SHP77 (cell line): ENCODE measurements around the gene UNCX.
"Not testable (repeated sequence)": the region's sequence is repeated elsewhere in the genome, so short reads cannot be mapped to it uniquely, and the experiment has no call there.

Source experiments
- DNase-seq, 2 experiments: peaks; one replicate each; lab custom pipeline; 2025; lab: John Stamatoyannopoulos, UW

Gene UNCX

GRCh38 chr7:1232623-1233332, at the start of gene UNCX:
TSS of gene UNCX (plus strand) at chr7:1232872. CDS start at chr7:1233018, 146 bp downstream.
- DNase-seq, result no peak

GRCh38 chr7:1187127-1187526, 45.5 kb upstream of the UNCX start:
- DNase-seq, result no peak

- no peak for DNase-seq
These were observed 43.9 kb upstream of the UNCX start for GRCh38 chr7:1188720-1189294.

GRCh38 chr7:1189986-1190772, 42.5 kb upstream of the UNCX start:
- no peak for DNase-seq

GRCh38 chr7:1192171-1192676, 40.4 kb upstream of the UNCX start:
- DNase-seq, result no peak

GRCh38 chr7:1193593-1194424, 38.9 kb upstream of the UNCX start:
- peak; percentile 70 to 82 for DNase-seq

- DNase-seq, result not testable (repeated sequence)
These were observed 36.2 kb upstream of the UNCX start for GRCh38 chr7:1196441-1196840.

GRCh38 chr7:1196950-1197349, 35.7 kb upstream of the UNCX start:
- DNase-seq, result no peak

- DNase-seq, result no peak
These were observed 34.6 kb upstream of the UNCX start for GRCh38 chr7:1197997-1198625.

GRCh38 chr7:1200045-1200444, 32.6 kb upstream of the UNCX start:
- DNase-seq, result no peak

GRCh38 chr7:1201916-1202315, 30.8 kb upstream of the UNCX start:
- DNase-seq, result no peak

- not testable (repeated sequence) for DNase-seq
These were observed 29.8 kb upstream of the UNCX start for GRCh38 chr7:1202914-1203313.

GRCh38 chr7:1204460-1205140, 28.1 kb upstream of the UNCX start:
- DNase-seq, result no peak

- DNase-seq, result not testable (repeated sequence)
These were observed 26.9 kb upstream of the UNCX start for GRCh38 chr7:1205742-1206141.

GRCh38 chr7:1209097-1209496, 23.6 kb upstream of the UNCX start:
- DNase-seq, result no peak

GRCh38 chr7:1210321-1210978, 22.2 kb upstream of the UNCX start:
- peak; percentile 40 to 52 for DNase-seq

- DNase-seq, result peak; percentile 40 to 48
These were observed 21.6 kb upstream of the UNCX start for GRCh38 chr7:1210979-1211608.

- no peak for DNase-seq
These were observed 21.1 kb upstream of the UNCX start for GRCh38 chr7:1211611-1212010.

GRCh38 chr7:1212025-1212424, 20.6 kb upstream of the UNCX start:
- DNase-seq, result not testable (repeated sequence)

GRCh38 chr7:1214516-1214915, 18.2 kb upstream of the UNCX start:
- no peak for DNase-seq
